GM19438 (cell line): ENCODE data around the gene PPP6C.
"Not testable (repeated sequence)": the region's sequence is repeated elsewhere in the genome, so short reads cannot be mapped to it uniquely, and the experiment has no call there.

ENCODE experiments used
- ATAC-seq: cut with Tn5 transposase; IDR thresholded peaks from one replicate; pipeline ENCODE4 v1.9.1; 2021; ENCODE audit warnings: low read depth; ENCODE audit not compliant: unreplicated experiment

Gene PPP6C

DNA sequence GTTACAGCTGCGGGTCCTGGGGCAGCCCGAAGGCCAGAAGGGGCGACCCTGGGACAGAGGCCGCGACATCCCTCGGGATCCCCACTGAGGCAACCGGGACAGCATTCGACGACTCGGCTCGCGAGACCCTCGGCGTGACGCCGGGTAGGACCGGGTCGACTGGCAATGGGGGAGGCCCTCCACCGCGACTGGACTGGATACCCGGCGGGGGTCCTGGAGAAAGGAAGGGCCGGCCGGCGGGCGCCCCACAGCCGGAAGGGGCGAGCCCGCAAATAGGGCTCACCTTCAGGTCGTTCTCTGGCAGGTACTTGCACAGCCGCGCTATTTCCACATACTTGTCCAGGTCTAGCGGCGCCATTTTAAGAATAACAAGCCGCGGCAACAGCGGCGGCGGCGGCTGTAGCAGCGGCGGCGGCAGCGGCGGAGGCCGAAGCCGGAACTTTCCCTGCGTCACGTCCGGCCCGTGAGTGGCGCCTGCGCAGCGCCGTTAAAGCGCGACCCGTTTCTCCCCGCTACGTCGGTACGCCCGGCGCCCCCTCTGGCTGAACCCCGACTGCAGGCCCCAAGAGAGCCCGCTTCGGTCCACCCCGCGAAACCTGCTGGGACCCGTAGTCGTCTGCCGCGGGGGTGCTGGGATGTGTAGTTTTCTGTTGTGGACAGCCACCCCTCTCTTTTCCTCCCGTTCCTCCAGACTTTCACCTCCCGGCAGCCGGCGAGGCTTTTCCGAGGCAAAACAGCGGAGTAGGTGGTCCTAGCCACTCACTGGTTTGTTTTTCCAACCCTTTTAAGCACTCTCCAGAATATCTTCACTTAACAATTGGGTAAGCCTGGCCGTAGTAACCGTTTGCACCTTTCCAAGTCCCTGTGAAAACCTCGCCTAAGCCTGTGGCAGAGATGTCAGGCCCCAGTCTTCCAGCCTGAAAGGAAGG, at the start of gene PPP6C:
Gene PPP6C (minus strand): TSS at position 443 of the 929 bp plus-strand sequence. CDS start 85 bp downstream, at position 358.
- peak; percentile 97 for ATAC-seq

DNA sequence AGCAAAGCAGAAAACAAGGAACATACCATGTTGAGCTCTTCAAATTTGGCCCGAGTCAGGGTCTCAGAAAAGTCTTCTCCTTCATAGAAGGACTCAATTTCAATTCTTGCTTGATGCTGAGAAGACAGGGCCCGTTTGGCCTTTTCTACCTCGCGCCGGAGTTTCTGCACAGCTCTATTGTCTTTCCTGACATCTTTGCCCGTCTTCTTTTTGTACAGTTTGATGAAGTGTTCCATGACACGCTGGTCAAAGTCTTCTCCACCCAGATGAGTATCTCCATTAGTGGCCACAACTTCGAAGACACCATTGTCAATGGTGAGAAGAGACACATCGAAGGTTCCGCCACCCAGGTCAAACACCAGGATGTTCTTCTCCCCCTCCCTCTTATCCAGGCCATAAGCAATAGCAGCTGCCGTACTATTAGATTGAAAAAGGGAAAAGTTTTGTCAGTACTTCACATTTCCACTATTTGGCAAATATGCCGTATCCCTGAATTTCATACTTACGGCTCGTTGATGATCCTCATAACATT, 49.4 kb upstream of the PPP6C start:
- ATAC-seq = no peak

DNA sequence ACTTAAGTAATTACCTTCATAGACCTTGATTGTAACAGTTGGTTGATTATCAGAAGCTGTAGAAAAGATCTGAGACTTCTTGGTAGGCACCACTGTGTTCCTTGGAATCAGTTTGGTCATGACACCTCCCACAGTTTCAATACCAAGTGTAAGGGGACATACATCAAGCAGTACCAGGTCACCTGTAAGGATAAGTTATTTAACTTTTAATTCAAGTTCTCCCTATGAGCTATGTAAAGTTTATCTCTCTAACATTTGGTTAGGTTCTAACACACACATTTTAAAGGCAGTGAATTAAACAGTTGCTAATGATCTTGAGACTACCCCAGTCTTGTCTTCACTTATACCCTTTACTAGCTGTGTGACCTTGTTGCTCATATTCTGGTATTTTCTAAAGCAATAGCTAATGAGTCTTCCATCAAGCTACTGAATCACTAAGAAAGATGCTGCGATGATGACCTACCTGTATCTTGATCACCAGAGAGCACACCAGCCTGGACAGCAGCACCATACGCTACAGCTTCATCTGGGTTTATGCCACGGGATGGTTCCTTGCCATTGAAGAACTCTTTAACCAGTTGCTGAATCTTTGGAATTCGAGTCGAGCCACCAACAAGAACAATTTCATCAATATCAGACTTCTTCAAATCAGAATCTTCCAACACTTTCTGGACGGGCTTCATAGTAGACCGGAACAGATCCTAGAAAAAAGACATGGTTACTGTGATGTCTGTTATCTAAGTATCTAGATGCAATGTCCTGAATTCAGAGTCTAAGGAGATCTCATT, 48.7 kb upstream of the PPP6C start:
- no peak for ATAC-seq

DNA sequence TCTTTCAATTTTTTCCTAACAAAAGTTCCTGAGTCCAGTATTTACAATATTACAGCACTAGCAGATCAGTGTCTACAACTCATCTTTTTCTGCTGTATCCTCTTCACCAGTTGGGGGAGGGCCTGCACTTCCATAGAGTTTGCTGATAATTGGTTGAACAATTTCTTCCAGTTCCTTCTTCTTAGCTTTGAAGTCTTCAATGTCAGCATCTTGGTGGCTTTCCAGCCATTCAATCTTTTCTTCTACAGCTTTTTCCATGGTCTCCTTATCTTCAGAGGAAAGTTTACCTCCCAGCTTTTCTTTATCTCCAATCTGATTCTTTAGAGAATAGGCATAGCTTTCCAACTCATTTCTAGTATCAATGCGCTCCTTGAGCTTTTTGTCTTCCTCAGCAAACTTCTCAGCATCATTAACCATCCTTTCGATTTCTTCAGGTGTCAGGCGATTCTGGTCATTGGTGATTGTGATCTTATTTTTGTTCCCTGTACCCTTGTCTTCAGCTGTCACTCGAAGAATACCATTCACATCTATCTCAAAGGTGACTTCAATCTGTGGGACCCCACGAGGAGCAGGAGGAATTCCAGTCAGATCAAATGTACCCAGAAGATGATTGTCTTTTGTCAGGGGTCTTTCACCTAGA, 47.0 kb upstream of the PPP6C start:
- not testable (repeated sequence) for ATAC-seq

DNA sequence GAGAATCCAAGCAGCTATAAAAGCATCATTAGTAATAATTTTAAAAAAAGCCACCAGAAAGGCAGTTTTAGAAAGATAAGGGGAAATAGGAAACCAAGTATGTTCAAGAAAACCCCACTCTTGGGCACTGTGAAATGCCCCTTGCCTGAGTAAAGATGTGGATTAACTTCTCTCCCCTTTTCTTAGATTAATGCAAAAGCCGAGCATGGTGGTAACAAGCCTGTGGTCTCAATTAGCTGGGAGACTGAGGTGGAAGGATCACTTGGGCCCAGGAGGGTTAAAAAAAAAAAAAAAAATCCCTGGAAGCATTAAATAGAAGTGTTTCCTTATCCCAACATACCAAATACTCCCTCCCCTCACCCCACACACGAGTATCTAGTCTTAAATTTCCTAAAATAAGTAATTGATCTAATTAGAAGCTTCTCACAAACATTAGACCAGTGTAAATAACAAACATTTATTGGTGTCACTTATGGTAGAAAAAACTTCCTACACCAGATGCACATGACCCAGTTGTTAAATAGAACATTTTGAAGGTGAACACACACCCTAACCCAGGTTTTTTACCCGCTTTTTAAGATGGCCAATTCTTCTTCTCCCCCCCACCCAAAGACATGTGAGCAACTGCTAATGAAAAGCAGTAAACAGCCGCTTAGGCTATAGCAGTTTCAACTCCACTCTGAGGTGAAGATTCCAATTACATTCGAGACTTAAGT, 46.4 kb upstream of the PPP6C start:
- no peak for ATAC-seq

DNA sequence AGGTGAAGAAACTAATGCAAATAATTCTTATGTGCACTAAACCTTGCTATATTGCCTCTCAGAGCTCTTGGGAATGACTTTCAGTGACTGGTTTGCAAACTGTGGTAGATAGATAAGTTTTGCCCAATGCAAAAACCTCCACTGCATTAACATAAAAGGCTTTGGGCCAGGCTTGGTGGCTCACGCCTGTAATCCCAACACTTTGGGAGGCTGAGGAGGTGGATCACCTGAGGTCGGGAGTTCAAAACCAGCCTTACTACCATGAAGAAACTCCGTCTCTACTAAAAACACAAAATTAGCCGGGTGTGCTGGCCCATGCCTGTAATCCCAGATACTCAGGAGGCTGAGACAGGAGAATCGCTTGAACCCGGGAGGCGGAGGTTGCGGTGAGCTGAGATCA, 44.5 kb upstream of the PPP6C start:
- ATAC-seq = not testable (repeated sequence)

DNA sequence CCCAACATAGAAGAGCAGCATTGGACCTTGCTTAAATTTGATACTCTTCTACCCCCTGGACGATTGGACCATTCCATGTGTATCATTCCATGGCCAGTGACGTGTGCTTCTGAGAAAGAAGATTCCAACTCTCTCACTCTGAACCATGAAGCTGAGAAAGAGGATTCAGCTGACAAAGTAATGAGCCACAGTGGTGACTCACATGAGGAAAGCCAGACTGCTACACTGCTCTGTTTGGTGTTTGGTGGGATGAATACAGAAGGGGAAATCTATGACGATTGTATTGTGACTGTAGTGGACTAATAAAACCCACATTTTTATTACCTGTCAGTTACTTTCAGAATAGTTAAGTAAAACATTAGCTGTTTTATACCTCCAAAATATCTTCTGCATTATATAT, 44.1 kb upstream of the PPP6C start:
- no peak for ATAC-seq

DNA sequence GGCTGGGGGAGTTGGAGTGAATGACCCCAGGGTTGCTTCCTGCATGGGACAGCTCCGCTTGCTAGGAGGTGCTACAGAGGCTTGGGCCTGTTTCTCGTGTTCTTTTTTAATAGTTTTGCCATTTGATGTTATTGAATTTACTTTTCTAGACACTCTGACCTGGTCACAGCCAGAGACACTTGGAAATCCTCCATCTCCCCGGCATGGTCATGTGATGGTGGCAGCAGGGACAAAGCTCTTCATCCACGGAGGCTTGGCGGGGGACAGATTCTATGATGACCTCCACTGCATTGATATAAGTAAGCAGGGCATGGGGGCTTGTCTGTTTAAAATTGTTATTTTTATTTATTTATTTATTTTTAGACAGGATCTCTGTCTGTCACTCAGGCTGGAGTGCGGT, 38.2 kb upstream of the PPP6C start:
- ATAC-seq = no peak

DNA sequence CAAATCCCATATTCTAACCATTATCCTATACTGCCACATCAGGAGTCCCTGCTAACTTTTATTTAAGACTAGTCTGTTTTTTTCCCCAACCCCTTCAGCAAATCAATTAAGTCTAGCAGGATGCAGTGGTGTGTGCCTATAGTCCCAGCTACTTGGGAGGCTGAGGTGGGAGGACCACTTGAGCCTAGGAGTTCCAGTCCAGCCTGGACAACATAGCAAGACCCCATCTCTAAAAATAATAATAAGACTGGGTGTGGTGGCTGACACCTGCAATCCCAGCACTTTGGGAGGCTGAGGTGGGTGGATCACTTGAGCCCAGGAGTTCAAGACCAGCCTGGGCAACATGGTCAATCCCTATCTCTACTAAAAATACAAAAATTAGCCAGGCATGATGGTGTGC, 35.3 kb upstream of the PPP6C start:
- not testable (repeated sequence) for ATAC-seq

DNA sequence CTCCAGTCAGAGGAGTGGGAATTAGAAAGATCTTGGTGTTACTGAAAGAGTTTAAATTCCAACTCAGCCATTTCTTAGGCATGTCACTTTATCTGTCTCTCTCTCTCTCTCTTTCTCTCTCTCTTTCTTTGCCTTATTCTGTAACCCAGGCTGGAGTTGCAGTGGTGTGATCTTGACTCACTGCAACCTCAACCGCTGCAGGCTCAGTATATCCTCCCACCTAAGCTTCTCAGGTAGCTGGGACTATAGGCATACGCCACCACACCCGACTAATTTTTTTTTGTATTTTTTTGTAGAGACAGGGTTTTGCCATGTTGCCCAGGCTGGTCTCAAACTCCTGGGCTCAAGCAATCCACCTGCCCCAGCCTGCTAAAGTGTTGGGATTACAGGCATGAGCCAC, 29.0 kb upstream of the PPP6C start:
- no peak for ATAC-seq

DNA sequence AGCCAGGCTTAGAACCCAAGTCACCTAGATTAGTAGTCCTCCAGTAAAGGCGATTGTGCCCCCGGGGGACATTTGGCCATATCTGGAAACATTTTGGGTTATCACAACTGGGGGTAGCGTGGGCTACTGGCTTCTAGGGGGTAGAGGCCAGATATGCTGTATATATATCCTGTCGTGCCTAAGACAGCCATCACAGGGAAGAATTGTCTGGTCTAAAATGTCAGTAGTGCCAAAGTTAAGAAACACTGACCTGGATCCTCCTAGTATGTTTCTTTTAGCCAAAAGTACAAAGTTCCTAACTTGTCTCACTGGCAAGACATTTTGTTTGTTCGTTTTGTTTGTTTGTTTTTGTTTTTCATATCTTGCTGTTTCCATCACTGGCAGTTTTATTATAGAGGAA, 24.6 kb upstream of the PPP6C start:
- no peak for ATAC-seq

DNA sequence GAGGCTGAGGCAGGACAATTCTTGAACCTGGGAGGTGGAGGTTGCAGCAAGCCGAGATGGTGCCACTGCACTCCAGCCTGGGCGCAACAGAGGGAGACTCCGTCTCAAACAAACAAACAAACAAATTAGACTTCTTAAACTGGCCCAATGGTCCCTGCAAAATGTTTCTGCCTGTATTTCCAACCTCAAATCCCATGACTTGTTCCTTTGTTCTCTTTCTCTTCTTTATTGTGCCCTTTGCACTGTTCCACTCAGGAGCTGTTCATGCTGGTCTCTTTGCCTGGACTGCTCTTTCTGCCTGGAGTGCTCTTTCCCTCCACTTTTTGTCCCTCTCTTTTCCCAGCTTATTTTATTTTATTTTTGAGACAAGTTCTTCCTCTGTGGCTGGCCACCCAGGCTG, 14.9 kb upstream of the PPP6C start:
- ATAC-seq = no peak

DNA sequence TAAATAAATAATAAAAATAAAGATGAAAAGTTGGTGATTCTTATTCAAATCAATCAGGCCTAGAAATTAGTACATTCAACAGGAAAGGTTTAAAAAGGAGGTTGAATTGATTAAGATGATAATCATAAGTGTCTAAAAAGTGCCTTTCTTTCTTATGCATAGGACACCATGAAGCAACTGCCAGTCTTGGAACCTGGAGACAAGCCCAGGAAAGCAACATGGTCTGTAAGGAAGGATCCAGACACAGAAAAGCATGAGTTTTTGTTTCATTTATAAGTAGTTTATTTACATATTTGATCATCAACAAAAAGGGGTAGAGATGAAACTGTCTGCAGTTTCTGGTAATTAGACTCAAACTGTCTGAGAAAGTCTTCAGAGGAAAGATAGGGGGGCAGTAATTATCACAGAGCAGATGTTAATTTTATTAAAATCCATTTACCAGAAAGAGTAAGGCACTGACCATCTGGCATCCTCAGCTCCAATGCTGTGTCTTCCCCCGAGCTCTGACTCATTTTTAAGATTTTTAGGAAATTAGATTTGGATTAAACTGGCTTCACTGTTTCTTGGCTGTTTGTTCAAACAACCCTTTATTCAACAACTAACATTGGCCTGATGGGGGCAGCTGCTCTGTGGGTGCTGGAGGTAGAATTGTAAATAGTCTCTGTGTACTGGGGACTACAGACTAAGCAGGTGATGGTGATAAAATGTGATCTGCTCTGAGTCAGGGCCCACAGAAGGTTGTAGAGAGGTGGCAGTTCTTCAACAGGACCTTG, 13.4 kb upstream of the PPP6C start:
- no peak for ATAC-seq

DNA sequence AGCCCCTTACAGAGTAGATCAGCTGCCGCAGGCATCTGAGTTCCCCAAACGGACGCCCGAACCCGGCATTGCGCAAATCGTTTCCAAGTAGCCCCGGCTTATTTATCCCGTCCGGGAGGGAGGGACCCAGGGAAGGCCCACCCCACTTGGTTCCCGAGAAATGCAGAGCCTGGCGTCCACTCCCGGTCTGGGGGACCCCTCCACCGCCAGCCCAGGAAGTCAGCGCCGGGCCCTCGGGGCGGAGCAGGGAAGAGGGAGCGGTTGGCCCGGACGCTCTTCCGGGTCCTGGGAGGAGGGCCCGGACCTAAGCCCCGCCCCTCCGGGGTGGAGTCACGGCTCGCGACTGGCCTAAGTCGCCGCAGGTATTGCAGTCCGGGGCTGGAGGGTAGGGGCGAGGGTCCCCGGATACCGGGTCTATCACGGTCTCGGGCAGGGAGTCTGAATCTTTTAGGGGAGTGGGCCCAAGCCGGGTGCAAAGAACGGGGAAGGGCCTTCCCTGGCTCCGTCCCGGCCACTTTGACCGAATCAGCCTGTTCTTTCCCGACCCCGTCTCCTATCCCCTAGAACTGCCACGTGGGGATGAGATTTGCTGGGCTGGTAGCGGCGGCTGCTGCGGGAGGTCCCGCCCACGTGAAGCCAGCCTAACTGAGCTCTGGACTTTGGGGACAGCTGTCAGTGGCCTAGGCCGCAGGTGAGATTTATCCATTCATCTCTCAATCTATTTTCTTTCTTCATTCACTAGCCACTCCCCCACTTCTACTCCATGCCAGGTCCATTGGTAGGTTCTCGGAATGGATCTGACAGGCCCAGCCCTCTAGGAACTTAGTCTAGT, 10.8 kb upstream of the PPP6C start, which contains the start of gene RABEPK:
Gene RABEPK (plus strand): TSS at position 327 of the 832 bp plus-strand sequence. CDS start 2,472 bp downstream, outside the sequence.
- peak; percentile 98 for ATAC-seq

DNA sequence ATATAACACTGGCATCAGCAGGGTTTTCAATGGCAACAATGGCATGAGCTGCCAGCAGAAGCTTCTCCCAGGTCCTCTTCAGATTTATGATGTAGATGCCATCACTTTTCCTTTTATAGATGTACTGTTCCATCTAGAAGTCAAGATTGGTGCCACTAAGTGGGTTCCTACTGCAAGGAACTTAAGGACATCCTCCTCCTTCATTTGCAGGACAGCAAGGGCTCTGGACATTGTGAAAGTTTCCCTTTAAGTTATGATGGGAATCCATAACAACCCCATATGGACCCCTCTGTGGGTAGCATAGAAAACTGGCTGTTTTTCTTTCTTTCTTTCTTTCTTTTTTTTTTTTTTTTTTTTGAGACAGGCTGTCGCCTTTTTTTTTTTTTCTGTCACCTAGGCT, 6.0 kb upstream of the PPP6C start:
- ATAC-seq = not testable (repeated sequence)

DNA sequence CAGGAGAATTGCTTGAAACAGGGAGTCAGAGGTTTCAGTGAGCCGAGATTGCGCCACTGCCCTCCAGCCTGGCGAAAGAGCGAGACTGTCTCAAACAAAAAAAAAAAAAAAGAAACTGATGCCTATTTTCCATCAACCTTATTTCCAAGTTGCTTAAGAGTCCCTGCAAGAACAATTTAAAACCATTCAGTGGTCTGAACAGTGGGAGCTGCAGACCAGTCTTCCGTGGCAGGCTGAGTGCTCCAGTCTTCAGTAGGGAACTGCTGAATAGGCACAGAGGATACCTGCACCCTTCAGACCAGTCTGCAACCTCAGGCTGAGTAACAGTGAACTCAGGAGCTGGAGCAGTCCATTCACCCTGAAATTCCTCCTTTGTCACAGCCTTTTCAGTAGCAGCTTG, 4.9 kb upstream of the PPP6C start:
- not testable (repeated sequence) for ATAC-seq

DNA sequence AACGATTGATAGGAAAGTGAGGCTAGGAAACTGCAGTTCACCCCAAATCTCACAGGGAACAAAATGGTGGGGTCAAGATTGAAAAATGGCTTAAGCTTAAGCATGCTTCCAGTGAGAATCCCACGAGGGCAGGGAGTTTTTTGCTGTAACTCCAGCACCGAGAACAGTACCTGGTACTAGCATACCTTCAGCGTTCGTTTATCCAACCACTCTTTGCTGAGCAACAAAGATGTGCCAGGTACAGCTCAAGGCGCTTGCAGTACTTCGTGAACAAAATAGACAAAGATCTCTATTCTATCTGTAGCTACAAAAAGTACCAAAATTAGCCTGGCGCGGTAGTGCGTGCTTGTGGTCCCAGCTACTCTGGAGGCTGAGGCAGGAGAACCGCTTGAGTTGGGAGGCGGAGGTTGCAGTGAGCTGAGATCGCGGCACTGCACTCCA, 778 bp upstream of the PPP6C start:
- no peak for ATAC-seq

DNA sequence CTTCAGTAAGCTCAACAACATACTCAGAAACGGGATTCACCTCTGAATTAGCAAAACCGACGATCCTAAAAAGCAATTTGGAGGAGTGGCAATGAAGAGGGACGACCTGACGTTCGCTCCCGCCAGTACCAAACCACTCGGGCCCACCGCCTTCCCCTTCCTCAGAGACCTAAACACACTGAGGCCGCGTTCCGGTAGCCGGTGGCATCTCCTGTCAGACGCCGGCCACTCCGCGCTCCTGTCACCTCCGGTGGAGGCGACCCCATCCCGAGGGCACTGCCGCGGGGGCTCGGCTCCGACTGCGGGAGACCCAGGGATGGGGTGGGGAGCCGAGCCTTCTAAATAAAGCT, 617 bp downstream of the PPP6C start:
- ATAC-seq = peak; percentile 6
